Activated CD4-positive, alpha-beta T cell treated with anti-CD3 and anti-CD28 coated beads, Interleukin-2, Interleukin-6, amounts not matched to agents 100 ng/mL and 50 ng/mL, durations not matched to agents 16 hours and 8 hours (primary cell): ENCODE data around the gene TENM4.
"Not testable (repeated sequence)": the region's sequence is repeated elsewhere in the genome, so short reads cannot be mapped to it uniquely, and the experiment has no call there.

Source experiments
- DNase-seq: peaks from one replicate; pipeline ENCODE4 v3.0.0-alpha.2; 2020

TENM4 gene

DNA sequence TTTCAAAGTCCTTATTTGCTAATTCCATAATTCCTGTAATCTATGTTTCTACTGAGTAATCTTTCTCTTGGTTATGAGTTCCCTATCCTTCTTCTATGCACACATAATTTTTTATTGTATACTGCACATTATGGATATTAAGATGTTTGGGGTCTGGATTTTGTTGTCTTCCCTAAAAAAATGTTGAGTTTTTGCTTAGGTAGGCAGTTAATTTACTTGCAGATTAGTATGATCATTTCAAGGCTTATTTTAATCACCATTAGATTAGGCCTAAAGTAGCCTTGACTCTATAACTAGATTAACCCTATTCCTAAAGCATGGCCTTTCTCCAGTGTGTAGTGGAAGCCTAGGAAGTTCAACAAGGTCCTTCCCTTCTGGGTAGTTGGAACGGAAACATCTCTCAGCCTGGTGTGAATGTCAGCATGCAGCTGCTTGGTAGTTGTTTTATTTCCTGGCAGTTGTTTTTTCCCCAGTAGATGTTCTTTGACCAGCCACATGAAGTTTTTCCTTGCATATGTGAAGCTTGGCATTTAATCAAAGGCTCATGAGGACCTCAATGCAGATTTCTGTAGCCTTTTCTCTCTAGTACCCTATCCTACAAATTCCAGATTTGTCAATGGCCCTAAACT, 446.9 kb downstream of the TENM4 start:
- no peak for DNase-seq

DNA sequence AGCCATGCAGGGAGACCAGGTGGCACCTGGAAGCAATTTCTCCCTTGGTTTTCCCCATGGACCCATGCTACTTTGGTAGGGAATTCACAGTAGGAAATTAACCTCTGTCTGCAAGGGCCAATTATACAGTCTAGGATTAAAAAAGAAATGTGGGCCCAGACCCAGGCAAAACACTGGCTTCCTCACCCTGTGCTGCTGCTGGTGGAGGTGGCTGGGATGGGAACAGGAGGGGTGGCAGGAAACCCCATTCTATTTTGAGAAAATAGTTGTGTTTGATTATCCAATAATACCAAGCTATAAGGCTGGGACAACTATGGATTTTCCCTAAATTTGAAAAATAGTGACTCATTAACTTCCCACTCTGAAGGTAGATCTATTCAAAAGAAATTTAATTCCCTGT, 449.1 kb downstream of the TENM4 start:
- no peak for DNase-seq

DNA sequence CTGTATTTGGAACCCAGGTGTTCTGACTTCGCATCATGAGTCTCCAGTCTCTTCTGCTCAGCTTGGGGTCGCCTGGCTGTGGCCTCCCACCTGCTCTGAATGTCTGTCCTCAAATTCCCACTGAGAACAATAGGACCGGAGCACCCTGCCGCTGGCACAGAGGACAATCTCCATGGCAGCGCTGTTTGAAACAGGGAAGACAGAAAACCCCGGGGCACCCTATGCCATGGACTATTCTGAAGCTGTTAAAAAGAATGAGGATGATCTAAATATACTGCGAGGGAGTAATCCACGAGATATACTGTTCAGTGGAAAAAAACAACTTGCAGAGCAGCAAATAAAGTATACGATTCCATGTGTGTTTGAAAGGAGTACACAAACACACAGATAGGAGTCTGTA, 450.6 kb downstream of the TENM4 start:
- DNase-seq, result no peak

- DNase-seq, result no peak
These were observed 453.1 kb downstream of the TENM4 start for GRCh38 chr11:78987748-78988147.

DNA sequence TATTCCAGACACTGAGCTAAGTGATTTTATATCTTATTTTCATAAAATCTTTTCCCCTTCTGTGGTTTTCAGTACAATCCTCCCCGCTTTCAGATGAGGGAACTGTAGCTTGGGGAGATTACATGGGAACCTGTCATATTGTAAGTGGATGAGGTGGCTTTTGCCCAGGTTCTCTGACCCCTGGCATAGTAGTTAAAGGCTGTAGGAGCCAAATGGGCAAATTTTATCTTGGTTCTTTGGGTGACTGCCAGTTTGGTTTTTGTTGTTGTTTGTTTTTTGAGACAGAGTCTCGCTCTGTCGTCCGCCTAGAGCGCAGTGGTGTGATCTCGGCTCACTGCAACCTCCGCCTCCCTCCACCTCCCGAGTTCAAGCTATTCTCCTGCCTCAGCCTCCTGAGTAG, 454.5 kb downstream of the TENM4 start:
- no peak for DNase-seq

- DNase-seq, result no peak
These were observed 455.2 kb downstream of the TENM4 start for GRCh38 chr11:78985663-78986062.

GRCh38 chr11:78982473-78982872, 458.4 kb downstream of the TENM4 start:
- DNase-seq, result no peak

DNA sequence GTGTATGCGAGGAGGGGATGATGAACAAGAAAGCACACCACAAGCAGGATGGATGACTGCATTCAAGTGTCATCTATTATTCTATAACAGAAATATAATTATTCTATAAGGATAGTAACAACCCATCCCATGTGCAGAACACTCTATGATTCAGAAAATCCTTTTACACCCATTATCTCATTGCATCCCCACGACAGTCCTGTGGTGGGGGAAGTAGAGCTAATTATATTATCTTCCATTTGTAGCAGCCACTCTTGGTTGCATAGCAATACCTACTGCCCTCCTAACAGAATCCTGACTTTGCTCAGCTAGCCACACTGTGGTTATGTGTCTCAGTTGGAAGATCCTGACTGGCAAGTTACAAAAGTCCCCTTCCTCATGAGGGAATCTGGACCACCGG, 459.7 kb downstream of the TENM4 start:
- DNase-seq, result no peak

- DNase-seq, result no peak
These were observed 462.0 kb downstream of the TENM4 start for GRCh38 chr11:78978831-78979230.

- DNase-seq, result not testable (repeated sequence)
These were observed 463.0 kb downstream of the TENM4 start for GRCh38 chr11:78977848-78978247.

GRCh38 chr11:78977009-78977408, 463.8 kb downstream of the TENM4 start:
- no peak for DNase-seq

- no peak for DNase-seq
These were observed 465.7 kb downstream of the TENM4 start for GRCh38 chr11:78975081-78975480.

DNA sequence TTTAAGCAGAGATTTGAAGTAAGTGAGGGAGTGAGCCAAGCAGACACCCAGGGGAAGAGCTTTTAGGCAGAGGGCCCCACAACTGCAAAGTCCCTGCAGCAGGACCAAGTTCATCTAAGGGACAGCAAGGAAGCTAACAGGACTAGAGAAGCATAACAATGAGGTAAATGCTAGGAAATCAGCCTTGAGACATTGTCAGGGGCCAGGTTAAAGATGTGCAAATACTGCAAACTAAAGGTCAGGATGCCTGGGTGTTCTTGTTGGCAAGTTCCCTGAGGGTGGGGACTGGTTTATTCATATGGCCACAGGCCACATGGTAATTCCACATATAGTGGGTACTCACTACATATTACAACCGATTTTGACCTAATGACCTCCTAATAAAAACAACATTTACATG, 467.0 kb downstream of the TENM4 start:
- DNase-seq, result no peak

GRCh38 chr11:78972590-78972989, 468.2 kb downstream of the TENM4 start:
- DNase-seq, result no peak

DNA sequence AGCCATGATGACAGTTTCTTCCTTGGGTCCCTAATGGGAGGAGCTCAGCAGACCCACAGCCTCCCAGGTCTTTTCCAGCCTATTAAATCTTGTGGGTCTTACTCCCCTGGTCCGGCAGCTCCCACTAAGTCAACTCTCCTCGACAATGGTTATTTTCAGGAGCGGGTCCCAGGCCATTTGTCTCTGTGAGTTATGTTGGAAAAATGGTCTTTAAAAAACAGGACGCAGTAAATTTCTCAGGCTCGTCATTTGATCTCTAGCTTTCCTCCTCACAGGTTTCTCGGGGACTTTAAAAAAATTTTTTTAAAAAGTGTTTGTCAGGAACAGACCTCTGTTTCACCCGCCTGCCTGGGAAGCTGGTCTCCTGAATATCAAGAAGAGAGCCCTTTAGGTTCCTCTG, 468.7 kb downstream of the TENM4 start:
- no peak for DNase-seq

GRCh38 chr11:78967811-78968210, 473.0 kb downstream of the TENM4 start:
- DNase-seq, result no peak

DNA sequence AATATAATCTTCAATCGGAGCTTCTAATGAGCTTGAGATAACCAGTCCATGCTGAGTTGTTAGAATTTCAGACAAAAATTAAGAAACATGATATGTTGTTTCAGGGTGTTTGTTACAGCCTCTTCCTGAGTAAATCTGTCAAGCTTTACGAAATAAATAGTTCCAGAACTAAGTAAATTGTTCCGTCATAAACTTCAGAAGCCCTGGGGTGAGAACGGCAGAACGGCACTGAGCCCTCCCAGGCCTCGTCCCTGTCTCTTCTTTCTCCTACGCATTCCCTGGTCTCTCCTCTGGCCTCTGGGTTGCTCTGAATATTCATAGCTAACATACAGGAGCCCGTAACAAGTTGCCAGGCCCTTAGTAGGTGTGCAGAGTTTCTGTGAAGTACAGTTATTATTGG, 475.4 kb downstream of the TENM4 start:
- DNase-seq, result no peak

DNA sequence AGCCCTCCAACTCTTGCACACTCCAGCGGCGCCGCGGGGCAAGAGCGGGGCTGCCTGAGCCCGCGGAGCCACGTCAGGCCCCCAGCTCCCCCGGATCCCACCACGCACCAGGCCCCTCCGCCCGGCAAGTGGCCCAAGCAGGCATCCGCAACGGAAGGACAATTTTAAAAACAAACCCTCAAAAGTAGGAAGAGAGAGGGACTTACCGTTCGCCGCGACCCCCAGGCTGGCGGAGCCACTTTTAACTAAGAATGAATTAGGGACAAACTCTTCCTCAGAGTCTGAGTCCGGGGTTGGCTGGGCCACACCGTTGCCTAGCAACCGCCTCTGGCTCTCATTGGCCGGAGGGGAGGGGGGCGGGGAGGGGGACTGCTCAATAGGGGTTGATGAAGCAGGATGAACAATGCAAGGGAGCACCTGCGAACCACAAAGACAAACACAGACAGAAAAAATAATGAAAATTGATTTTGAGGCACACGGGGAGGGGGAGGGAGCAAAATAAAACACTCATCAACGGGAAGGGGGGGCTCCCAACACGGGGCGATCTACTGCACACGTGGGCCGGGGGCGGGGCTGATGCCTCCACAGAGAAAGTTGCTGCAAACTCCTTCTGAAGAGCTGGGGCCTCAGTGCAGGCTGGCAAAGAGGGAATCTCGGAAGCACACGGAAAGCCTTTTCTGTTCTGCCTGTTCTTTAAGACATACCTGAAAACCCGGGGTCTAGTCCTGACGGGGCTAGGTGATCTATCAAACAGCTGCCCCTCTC, 478.7 kb downstream of the TENM4 start:
- DNase-seq, result no peak

DNA sequence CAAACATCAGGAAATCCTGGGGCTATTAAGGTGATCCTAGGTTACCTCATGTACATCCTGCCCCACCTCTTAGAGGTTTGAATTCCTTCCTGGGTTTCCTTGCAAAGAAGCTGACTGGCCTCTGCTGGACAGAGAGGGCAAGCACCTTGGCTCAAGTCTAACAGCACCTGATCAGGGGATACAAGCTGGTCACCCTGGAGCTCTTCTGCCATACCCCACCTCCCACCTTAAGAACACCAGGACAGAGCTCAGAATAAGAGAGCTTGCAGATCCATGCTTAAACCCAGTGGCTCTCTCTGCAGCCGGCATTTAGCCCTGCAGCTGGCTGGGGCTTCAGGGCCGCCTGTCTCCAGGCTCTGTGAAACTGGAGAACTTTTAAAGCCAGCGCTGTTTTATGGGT, 479.6 kb downstream of the TENM4 start:
- no peak for DNase-seq

DNA sequence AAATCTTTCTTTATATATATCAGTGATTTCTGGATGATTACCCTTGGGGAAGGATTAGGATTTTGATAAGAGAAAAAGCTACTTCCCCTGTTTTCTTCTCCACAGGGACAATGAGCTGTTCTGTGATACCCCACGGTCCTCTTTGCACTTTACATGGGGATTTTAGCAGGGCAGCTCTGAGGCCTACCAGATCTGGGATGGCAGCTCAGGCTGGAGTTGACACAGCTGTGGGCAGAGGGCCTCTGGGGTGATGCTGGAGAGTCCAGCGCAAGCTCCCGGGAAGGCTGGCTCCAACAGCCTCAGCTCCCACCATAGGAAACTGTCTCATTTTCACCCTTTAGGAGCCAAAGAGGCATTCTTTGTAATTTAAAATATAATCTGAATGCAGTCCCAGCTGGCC, 482.4 kb downstream of the TENM4 start:
- DNase-seq, result no peak

DNA sequence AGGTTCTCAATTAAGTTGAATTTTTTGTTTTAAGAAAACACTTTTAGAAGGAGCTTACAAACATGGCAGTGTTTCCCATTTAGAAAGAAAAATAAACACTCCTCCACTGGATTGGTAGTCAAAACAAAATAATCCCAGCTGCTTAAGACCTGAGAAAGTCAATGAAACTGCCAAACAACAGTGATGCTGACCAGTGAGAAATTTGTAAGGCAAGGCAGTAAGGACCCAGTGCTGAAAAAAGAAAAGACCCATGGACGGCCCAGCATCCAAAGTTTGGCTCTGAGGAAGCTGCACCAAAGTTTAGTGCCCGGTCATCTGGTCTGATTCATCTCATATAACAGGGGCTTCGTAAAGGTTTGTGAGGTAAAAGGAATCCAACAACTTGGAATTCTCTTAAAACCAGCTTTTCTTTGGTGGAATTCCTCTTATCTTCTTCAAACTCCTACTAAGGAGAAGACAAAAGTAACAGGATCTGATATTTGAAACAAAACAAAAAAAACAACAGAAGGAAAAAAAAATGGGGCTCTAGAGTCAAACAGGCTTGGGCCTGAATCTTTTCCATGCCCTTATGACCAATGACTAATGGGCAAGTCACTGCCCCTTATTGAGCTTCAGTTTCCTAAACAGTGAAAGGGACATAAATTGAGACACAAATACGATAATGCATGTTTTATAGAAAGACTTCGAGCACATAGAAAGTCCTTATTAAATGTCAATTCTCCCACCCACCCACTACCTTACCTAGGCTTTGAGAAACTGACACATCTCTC, 483.2 kb downstream of the TENM4 start:
- no peak for DNase-seq

DNA sequence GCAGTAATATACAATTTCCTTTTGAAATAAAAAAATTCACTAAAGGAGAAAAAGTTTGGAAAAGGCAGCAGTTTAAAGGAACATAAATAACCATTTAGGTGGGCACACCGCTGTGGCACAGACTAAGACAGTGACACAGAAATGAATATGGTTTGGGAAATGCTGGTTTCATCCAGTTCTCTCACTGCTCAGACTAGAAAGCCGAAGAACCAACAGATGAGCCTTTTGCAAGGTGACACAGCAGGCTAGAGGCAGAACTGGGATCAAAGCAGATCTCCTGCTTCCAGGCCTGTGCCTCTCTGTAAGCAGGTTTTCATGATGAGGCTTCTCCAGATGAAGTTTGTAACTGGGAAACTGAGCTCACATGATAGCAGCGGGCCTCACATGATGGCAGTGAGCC, 486.1 kb downstream of the TENM4 start:
- DNase-seq, result no peak

- DNase-seq, result no peak
These were observed 486.6 kb downstream of the TENM4 start for GRCh38 chr11:78954261-78954660.

DNA sequence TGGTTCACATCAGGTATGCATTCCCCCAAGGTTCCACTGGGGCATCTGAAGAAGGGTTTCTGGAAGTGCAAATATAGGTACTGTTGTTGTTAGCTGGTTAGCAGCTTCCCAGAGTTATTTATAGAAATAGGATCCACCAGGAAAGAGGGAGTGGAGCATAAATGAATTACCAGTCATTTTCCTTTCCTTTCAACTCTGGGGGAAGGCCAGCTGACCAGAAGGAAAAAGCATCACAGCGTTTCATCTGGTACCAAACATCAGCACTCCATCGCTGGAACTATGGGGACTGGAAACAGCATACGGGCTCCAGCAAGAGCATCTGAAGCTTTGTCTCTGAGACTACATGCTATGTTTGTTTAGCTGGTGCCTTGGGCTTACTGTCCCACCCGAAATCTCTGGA, 487.9 kb downstream of the TENM4 start:
- no peak for DNase-seq
